ENCODE data around the gene PROS1.

The PROS1 gene

DNA sequence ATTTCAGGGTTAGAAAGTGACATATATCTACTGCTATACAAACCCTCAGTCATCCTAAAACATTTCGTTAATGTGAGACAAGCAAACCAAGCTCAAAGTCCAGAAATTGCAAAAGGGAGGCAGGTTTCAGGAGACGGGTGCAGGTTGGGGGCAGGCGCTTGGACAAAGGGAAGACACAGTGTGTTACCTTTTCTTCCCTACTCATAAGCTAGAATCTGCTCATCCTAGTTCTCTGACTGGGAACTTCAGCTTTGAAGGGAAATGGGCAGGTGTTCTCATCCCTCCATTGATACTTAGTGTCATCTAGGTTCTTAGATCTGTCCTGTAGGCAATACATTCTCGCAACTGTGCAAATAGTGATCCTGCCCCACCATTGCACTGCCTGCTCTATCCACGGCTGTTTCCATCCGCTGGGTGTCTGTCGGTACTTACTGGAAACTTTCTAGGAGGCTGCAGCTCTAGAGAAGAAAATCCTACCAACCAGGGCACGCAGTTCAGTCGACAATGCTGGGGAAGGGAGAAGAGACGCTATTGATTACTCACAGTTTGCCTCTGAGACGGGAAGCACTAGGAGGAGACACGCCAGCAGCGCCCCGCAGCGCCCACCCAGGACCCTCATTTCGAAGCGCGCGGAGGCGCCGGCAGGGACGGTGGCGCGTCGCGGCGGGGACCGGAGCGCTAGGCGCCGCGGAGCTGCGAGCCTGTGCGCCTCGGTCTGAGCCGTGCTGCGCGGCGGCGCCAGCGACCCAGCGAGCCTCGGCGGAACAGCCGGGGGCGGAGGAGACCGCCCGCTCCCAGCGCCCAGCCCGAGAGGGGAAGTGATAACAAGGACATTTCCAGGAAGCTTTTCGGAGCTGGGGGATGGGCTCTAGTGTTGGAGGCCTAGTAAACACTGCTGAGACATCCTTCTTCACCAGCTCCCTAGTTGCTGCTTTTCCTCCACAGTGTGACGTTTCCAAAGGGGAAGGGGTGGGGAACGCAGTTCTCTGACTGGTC, at the start of gene PROS1:
Gene PROS1 (minus strand): TSS at position 766 of the 996 bp plus-strand sequence. CDS start 147 bp downstream, at position 619.
- DNase-seq: peak; percentile 17

DNA sequence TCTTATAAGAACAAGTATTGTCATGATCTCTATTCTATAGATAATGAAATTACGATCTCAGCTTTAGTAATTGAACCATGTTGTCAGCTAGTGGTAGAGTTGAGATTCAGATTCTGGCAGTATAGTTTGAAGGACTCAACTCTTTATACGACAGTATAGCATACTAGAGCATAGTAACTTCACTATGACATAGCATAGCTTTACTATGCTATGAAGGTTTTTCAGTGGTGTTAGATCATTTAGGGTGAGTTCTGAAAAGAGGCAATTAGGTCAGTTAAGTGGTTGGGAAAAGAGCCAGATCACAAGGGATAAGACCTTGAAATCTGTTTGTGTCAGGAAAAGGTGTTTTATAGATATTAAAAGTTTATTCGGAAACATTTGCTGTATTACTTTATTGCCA, 46.6 kb upstream of the PROS1 start:
- DNase-seq: no peak

DNA sequence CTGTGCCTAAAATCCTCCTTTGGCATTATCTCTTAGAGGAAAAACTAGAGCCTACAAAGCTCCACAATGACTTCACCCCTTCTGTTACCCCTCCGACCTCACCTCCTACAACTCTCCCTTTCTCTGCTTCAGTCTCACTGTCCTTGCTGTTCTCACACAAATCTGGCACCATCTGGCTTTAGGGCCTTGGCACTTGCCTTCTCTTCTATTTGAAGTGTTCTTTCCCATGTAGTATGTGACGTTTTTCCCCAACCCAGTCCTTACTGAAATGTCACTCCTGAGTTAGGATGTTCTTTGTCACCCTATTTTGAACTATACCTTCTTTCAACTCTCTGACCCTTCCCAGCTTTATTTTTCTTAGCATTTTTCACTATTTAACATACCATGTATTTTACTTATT, 46.0 kb upstream of the PROS1 start:
- no peak for DNase-seq

DNA sequence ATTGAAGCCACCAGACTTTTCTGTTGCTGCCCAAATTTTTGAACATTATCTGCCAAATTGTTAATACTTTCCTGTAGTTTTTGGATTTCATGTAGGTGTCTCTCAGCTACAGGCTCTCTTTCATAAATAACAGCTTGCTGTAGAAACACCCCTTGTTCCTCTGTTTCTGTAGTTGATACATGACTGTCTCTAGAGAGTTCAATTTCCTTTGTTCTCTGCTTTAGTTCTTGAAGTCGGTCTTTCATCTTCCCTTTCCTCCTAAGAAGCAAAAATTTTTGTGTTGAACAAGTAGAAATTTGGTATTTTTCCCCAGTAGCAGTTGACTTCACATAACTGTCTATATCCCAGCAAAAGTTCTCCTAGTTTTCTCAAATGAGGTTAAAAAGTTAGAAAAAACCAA, 41.3 kb upstream of the PROS1 start:
- DNase-seq: no peak

DNA sequence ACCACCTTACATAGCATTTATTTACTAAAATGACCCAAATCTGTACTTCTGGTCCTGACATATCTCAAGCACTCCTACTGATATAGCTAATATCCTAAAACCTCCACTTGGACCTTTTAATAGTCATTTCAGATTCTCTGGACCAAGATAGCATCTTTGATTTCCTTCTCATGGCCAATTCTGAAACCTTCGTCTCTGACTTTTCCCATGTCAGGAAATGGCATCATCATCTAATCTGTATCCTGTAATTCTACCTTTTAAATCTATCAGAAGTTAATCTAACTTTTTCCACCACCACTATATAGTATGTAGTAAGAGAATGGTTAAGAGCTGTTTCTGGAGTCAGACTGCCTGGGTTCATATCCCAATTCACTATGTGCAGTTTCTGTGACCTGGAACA, 38.5 kb upstream of the PROS1 start:
- DNase-seq: no peak

DNA sequence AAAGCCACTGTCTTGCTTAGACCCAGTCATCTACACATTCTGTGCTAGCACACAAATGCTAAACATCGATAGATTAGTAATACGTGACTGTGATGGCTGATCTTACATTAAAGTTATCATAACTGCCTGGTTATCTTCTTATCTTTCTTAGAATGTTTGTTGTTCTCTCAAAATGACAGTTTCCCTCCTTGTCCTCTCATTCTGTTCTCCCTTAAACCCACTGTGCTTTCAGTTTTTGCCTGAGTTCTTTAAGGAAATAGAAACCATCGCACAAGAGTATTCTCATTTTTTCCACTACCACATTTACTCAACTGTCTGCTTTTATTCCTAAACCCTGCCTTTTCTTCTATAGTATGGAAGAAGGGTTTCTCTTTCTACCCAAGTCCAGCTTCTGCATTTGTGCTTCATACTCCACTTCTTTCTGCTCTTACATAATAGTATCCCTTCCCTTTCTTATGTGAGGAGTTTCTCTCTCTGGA, 37.6 kb upstream of the PROS1 start:
- DNase-seq: no peak

DNA sequence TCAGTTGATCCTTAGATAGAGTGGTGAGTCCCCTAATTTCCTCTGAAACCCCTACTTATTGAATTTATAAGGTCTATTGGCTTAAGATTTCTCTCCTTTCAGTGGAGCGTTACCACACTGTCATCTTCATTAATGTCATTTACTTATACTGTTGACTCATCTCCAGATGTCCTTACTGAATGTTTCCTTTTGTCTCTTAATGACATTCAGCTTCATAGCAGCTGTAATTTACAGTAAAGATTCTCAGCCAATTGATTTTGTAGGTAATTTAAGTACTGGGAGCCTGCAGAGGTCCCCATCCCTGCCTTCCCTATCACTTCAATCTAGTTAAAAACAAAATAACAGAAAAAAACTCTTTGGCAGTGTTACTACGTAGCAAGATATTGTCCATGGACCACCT, 35.9 kb upstream of the PROS1 start:
- DNase-seq: no peak

DNA sequence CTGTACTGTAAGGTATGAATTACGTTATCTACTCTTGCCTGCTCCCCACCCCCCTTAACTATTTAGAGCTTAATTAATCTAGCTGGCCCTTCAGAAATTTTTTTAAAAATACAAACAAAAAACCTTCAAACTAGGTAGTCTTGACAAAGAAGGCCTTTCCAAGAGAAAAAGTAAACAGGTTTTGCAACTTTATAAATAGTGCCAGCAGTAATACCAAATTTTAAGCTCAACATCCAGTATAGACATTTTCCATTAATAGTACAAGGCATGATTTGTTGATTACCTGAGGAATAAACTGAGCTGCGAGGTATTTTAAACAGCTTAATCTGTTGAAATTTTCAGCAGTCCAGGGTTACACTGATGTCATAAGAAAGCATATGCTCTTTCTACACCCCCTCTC, 34.6 kb upstream of the PROS1 start:
- DNase-seq: no peak

DNA sequence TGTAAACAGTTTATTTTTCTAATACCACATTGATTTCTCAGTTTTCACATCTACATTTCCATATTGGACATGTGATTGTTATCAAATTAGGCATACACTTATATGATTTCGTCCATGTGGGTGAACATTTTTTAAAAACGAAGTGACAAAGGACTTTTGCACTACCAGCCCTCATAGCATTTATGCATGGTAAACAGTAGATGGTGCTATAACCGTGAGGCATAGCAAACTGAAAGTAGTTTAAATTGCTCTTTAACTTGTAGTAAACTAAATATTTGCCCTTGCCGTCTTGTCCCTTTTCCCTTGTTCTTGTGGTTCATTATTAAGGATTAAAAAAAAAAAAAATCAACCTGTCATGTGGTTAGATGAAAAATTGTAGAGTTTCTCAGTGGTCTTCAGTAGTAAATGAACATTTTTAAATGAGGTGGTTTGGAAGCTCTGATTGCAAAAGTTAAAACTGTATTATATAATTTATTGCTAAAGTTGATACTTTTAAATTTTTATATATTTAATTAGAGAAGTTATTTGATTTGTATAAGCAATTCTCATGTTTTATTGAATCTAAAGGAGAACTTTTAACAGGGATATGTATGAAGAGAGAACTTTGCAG, 30.7 kb upstream of the PROS1 start:
- peak; percentile 5 for DNase-seq

DNA sequence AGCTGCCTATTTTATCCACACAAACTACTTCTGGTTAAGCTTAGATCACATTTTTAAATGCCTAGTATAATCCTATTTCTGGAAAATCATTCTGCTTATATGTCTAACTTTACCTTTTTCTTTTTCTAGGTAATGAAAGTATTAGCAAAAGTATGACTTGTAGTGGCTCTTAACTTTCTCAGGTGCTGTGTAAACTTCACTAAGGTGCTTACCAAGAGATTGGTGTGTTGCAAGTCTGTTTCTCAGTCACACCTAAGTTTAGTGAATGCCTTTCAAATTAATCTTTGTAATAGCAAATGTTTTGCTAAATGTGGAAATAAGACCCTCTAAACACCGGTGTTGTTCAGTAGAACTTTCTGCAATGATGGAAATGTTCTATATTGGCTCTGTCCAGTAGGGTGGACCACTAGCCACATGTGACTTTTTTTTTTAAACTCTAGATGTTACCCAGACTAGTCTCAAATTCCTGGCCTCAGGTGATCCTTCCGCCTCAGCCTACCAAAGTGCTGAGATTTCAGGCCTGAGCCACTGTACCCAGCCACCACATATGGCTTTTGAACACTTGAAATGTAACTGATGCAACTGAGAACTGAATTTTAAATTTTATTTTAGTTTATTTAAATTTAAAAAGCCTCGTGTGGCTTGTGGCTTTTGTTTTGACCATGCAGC, 28.3 kb upstream of the PROS1 start:
- DNase-seq: no peak

DNA sequence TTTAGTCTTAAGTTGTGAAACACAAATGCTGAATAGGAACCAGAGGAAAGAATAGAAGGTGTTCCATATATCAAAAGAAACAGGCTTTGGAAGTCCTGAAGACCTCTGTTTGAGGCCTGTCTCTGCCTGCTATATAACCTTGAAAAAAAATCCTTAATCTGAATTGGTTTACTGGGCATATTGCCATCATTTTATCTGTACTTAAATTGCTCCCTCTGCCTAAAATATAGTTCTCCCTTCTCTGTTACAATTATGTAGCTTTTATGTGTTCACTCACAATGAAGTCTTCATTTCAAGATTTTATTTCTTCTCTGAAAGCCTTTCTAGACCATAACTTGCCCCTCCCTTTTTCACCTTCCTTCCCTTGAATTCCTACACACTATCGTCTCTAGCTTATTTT, 27.5 kb upstream of the PROS1 start:
- no peak for DNase-seq

DNA sequence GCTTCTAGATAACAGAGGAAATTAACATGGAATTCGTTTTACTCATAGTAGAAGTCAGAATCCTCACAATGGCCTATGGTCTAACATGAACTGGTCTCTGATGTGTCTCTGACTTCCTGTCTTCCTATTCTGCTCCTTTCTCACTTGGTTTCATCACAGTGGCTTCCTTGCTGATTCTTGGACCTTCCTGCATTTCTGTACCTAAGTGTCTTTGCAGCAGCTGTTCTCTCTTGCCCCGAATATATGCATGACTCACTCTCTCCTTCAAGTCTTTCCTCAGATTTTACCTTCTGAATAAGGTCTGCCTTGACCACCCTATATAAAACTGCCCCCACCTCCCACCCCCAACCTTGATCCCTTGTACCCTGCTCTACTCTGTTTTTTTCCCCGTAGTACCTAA, 20.4 kb upstream of the PROS1 start:
- DNase-seq: no peak

DNA sequence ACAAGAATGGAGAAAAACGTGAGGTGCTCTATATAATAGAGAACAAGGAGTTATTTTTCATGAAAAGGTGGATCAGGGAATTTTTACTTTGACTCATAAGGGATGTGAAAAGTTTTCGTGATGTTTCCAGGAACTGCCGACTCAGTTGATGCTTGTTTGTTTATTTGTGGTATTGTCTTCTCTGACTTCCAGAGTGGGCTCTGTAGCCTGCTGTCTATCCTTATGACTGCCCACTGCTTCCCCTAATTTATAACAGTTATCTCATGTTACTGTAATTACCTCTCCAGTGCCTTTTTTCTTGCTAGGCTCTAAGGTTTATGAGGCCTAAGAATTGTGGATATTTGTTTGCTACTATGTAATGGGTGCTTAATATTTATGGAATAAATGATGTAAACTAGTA, 18.5 kb upstream of the PROS1 start:
- no peak for DNase-seq

DNA sequence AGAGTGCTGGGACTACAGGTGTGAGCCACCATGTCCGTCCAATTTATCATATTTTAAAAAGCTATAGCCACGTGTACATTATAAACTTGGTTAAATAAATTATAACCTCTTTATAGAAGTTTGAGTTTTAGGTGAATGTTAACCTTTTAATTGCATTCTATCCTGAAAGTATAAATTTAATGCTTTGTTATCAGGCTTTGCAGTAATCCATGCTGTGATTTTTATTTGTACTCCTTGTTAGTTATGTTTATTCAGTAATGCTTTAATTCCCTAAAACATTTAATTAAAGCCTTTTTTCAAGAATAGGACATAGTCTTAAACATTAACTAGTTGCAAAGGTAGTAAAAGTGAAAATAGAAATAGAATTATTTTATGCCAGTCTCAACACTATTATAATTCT, 17.9 kb upstream of the PROS1 start:
- DNase-seq: no peak

DNA sequence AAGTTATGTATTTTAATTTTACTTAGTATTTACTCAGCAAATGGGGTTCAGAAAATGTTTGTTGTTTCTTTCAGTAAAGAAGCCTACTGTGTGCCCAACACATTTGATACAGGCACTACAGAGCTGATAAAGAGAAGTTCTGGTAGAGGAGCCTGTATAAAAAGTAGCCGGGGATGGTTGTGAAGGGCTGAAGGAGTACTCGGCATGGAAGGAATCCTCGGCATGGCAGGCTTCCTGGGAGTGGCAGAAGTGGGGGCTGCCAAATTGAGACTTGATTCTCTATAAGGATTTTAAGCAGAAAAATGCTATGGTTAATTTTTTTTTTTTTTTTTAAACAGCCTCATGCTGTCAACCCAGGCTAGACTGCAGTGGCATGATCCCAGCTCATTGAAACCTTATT, 15.5 kb upstream of the PROS1 start:
- DNase-seq: no peak

DNA sequence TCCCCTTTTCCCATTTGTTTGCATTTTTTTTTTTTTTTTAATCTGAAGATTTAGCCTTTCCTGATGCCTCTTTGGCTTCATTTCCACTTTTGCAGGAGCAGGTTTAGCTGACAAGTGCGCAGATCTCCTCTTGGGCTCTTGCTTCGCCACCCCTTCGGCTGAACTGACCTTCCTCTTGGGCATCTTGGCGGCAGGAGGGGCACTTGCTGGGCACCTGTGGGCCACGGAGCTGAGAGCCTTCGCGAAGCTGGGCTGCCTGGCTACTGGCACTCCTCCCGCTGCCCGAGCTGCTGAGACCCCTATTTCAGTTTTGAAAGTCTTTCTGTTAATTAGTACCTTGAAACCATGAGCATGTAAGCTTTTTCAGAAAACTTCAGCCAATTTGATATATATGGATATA, 15.1 kb upstream of the PROS1 start:
- no peak for DNase-seq

DNA sequence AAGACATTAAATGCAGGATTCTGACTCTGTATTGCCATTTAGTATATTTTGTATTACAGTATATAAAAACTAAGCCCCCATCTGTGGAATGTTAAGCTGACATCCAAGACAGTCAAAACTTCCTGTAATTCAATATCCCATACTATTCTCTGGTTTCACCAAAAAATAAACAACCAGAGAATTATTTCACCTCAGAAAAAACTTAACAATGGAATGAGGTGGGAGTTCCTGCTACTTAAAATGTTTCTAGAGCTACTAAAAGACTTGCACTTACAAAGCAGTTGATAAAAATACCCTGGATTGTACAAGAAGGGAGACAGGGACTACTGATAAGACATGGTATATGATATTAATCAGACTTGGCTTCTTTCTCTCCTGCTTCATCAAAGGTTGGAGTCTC, 14.6 kb upstream of the PROS1 start:
- no peak for DNase-seq

DNA sequence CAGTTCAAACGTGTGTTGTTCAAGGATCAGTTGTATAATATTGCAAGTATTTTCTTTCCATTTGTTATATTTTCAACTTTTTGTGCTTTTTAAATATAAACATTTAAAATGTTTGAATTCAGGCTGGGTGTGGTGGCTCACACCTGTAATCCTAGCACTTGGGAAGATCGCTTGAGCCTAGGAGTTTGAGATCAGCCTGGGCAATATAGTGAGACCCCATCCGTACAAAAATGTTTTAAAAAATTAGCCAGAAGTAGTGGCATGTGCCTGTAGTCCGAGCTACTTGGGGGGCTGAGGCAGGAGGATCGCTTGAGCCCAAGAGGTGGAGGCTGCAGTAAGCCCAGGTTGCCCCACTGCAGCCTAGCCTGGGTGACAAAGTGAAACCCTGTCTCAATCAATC, 10.9 kb upstream of the PROS1 start:
- no peak for DNase-seq

DNA sequence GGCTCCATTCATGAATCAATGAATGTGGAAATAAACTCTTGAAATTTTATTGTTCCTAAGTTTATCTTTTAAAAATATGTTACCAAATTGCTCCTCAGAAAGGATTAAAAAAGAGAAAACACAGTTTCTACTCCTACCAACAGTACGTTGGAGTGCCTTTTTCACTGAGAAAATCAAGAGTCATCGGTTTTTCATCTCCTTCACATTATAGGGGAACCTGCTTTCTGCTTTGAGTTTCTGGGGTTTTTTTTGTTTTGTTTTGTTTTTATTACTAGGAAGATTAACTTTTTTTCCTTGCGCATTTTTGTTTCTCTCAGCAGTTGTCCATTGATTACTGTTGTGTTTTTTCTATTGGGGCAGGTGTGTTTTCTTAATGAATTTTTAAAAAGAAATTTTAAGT, 9.7 kb upstream of the PROS1 start:
- no peak for DNase-seq

DNA sequence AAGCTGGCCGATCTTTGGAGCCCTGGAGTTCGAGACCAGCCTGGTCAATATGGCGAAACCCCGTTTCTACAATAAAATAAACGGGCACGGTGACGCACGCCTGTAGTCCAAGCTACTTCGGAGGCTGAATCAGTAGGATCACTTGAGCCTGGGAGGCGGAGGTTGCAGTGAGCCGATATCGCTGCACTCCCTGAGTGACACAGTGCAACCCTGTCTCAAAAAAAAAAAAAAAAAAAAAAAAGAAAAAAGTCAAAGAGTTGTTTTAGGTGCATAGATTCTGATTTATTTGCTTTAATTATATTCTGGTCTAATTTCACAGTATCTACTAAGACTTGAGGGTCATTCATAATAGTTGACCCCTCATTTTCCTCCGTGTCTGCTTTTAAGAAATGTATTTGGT, 8.0 kb upstream of the PROS1 start:
- no peak for DNase-seq

DNA sequence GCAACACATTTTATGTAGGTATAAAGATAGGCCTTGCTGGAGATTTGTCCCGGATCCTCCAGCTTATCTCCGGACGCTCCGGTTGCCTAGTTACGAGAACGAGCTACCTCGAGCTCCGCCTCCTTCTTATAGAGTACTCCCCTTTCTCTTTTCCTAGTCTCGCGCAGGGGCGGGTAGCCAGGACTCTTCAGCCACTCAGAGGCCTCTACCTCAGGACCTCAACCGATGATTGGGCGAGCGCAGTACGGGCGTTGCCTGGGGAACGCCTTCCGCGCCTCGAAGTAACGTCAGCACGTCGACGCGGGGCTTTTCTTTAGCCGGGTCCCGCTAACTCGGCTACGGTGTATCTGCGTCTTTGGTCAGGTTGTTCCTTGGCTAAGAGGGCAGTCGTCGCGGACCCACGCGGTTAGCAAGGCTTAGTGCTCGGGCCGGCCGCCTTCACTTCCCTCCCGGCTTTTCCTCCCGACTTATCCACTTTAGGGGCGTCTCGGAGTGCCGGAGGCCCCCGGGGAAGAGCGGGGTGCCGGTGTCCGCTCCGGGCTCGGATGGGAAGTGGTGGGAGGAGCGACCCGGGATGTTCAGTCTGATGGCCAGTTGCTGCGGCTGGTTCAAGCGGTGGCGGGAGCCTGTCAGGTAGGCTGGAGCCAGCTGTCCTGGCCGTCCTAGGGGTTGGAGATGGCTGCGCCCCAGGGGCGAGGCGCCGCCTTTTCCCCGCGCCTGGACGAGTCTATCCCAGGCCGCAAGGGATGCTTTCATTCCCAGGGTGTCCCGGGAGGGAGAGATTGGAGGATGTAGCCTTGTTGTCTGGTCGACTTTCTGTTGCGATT, 6.4 kb upstream of the PROS1 start, which contains the start of gene ARL13B:
Gene ARL13B (plus strand): TSS at position 306 of the 827 bp plus-strand sequence. CDS start 269 bp downstream, at position 575.
- DNase-seq: peak; percentile 99

DNA sequence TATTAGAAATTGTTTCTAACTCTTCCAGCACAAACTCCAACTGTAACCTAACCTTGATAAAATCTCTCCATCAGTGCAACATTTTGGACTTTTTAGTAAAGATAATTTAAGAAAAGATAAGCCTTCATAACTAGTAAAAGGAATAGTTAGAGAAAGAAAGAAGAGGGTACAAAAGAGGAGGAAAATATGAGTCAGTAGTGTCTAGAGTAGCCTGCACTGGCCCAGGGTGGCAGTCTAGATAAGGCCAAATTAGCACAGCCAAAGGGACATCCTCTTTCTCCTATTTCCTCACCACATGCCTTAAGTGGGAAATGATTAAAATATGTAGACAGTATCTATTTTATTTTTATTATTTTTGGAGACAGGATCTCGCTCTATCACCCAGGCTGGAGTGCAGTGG, 3.7 kb downstream of the PROS1 start:
- no peak for DNase-seq

DNA sequence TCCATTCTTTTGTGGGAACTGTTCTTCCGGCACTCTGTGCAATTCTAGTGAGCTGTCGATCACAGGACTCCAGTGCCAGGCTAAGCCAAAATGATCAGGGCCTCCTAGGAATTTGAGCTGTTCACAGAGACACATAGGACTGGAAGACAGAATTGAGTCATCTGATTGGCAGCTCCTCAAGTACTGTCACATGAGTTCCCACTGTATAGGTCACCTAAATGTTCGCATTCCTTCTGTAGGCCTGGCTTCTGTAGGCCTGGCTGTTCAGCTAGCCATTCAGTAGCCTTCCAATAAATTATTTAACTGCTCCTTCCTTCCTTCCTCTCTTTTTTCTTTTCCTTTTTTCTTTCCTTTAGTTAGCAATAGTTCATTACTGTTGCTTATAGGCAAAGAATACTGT, 4.3 kb downstream of the PROS1 start:
- DNase-seq: no peak

All from NCI-H1048 (cell line).